Cardiac fibroblast (primary cell): ENCODE measurements around the gene UHRF2.

ENCODE experiments used
- DNase-seq, 2 donors: peaks; one replicate each; pipeline versions ENCODE4 v3.0.0 to v3.0.0-alpha.2; 2010; ENCODE audit warnings: low read depth in 2 of 2
- H3K4me3 ChIP-seq, 2 donors: replicated peaks in 1 of 2; 1 replicate in 1 of 2; 2 replicates in 1 of 2; pipeline ENCODE4 v1.5.1; 2011; ENCODE audit warnings: low read depth in 2 of 2, low read length in 2 of 2, mild to moderate bottlenecking in 2 of 2, moderate library complexity in 1 of 2
- TF ChIP-seq, protein P1 (sequence below): IDR thresholded peaks from one replicate; pipeline ENCODE4 v1.5.1; 2011; ENCODE audit warnings: low read depth, mild to moderate bottlenecking, low read length, inconsistent platforms

Gene UHRF2

DNA sequence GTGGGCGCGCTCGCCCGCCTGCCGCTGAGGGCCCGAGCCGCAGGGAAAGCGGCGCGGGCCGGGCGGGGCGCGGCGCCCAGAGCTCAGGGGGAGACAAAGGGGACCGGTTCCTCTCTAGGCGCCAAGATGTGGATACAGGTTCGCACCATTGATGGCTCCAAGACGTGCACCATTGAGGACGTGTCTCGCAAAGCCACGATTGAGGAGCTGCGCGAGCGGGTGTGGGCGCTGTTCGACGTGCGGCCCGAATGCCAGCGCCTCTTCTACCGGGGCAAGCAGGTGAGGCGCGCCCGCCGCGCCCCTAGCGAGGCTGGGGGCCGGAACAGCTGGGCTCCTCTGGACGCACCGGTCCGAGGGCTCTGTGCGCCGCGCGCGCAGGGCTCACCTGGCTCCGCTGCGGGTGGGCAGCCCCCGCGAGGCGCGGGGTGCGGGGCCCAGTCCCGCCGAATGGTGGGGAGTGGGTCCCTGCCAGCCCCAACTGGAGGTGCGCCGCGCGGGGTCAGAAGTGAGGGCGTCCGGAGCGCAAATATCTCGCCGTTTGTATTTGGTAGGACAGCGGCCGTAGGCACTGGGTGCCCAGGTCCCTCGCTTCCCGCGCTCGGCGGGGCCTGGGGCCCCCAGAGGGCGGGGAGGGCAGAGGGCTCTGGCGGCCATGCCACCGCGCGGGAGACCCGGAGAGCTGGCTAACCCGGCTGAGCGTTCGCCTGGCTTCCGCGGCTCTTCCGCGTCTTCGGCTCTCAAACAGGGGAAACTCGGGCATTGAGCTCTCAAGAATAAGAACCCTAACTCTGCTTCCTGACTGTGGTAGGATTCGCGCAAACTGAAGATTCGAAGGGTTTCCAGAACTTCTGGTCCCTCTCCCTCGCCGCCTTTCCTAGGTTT is 607 bp downstream of the UHRF2 start:
- peak overlapping the region; percentile 89 to 97 for H3K4me3 ChIP-seq
- peak in 1 of 2 donors; percentile 21 for DNase-seq
- TF ChIP-seq, protein P1, sequence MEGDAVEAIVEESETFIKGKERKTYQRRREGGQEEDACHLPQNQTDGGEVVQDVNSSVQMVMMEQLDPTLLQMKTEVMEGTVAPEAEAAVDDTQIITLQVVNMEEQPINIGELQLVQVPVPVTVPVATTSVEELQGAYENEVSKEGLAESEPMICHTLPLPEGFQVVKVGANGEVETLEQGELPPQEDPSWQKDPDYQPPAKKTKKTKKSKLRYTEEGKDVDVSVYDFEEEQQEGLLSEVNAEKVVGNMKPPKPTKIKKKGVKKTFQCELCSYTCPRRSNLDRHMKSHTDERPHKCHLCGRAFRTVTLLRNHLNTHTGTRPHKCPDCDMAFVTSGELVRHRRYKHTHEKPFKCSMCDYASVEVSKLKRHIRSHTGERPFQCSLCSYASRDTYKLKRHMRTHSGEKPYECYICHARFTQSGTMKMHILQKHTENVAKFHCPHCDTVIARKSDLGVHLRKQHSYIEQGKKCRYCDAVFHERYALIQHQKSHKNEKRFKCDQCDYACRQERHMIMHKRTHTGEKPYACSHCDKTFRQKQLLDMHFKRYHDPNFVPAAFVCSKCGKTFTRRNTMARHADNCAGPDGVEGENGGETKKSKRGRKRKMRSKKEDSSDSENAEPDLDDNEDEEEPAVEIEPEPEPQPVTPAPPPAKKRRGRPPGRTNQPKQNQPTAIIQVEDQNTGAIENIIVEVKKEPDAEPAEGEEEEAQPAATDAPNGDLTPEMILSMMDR = no peak

DNA sequence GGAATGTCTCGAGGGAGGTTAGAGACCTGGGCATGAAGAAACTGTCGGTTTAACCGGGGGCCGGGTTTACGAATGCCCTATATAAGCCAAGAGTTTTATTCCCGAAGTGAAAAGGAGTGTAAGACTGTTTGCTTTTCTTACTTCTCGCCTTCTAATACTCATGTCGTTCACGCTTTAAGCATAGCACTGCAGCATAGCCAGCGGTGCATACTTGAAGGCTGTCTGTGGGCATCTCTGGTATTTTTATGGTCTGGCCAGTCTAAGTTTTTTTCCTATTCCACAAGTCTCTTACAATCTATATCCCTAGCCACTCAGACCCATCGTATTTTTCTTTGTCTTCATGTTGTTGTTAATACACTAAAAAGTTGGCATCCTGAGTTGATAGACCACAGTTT is 1.2 kb downstream of the UHRF2 start:
- peak overlapping the region; percentile 89 to 97 for H3K4me3 ChIP-seq
- TF ChIP-seq, protein P1 = no peak
- peak; percentile 55 to 59 for DNase-seq

DNA sequence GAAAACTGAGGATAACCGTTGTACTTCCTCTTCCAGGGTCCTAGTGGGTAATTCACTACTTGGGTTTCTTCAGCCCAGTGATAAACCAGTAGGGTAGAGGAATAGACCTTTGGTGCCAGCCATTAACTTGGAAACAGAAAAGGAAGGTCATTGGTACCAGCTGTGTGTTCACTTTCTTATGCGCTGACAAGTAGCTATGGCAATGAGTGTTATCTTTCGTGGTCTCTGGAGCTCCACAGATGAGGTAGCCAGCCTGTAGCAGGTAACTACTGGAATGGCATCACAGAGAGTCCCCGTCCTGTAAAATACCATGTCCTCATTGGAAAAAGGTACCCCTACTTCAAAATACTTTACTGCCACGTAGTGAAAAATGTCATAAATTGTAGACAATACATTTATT is 2.3 kb downstream of the UHRF2 start:
- DNase-seq = no peak
- TF ChIP-seq, protein P1 = no peak
- peak overlapping the region; percentile 89 to 97 for H3K4me3 ChIP-seq

DNA sequence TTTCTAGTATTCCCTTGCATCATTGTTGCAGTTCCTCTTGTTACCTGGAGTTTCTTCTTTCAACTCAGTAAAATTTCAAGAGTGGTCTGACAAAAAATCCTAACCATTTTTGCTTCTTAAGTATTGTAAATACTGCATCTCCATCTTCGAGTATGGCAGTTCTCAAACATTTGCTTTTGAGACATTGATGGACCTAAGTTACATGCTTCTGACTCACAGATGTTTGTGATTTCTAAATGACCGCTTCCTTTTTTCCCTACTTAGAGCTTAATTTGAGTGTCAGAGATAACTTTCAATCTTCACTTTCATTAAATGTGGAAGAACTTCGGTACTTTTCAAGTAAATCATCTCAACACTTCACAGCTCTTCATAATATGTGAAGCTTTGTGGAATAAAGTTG is 4.2 kb downstream of the UHRF2 start:
- TF ChIP-seq, protein P1 = no peak
- DNase-seq = peak in 1 of 2 donors; percentile 46
- peak overlapping the region in 1 of 2 donors; percentile 34 for H3K4me3 ChIP-seq

DNA sequence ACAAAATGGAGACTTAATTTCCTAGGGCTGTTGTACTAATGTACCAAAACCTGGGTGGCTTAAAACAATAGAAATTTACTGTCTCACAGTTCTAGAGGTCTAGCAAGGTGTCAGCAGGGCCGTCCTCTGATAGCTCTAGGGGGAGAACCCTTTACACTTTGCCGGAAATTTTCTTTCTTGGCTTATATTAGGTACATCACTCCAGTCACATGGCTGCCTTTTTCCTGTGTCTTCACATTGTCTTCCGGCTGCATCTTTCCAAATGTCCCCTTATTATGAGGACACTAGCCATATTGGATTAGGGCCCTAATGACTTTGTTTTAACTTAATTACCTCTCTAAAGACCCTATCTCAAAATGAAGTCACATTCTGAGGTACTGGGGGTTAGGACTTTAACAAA is 5.8 kb downstream of the UHRF2 start:
- no peak for DNase-seq
- no peak overlapping the region for H3K4me3 ChIP-seq
- TF ChIP-seq, protein P1 = no peak

DNA sequence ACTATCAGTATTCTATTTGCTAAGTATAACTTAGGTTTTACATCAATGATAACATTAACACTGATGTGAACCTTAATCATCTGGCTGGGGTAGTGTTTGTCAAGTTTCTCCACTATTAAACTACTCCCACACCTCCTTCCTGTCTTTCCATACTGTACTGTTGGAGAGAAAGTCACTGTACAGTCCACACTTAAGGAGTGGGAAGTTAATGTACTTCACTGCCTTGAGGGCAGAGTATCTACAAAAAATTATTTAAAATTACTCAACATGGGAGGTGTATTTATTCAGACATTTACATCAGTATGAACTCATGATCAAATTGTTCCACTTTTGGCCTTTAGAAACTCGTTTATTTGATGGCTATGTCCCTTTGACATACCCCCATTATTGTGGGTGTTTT is 11.9 kb downstream of the UHRF2 start:
- no peak overlapping the region for H3K4me3 ChIP-seq
- DNase-seq = no peak
- TF ChIP-seq, protein P1 = no peak
